GM12878 (cell line): ENCODE data around the gene COPE. TPM values are rescaled to one million over a fixed set of nuclear protein-coding genes. Genes with fewer than 3 reads are reported as not detected.

Experiments used
- ATAC-seq: fragments of 200-7000 bp; cut with Tn5 transposase; 3 replicates; pipeline ENCODE4 v1.9.1; 2020; ENCODE audit warnings: mild to moderate bottlenecking, moderate library complexity
- BruUV-seq: library from RNA; stranded (reverse); fragments of 400-500 nt; replicated peaks from 2 replicates; lab custom pipeline; 2021; lab: Mats Ljungman, UMichigan
- CTCF ChIA-PET: fragments of 300-600 bp; sonication (Branson Sonifier 250); formaldehyde crosslinking; extraction: SDS; loops from one replicate; lab custom pipeline; 2021; ENCODE audit warnings: inconsistent platforms; lab: Yijun Ruan, JAX
- POLR2A ChIA-PET: fragments of 350-600 bp; formaldehyde crosslinking; extraction: SDS; loops from one replicate; lab custom pipeline; 2021; ENCODE audit warnings: inconsistent platforms; lab: Charles Lee
- RAD21 ChIA-PET: fragments of 300-600 bp; sonication (Branson Sonifier 250); formaldehyde crosslinking; loops from one replicate; lab custom pipeline; 2023; ENCODE audit warnings: antibody characterized with exemption; ENCODE audit not compliant: unreplicated experiment; lab: Charles Lee
- SMC1A ChIA-PET: fragments of 300-600 bp; sonication (Branson Sonifier 250); formaldehyde crosslinking; loops from one replicate; lab custom pipeline; 2023; ENCODE audit not compliant: unreplicated experiment, uncharacterized antibody; lab: Charles Lee
- DNase-seq: peaks from one replicate; pipeline ENCODE4 v3.0.0-alpha.2; 2011; ENCODE audit warnings: low read depth, low spot score
- FAIRE-seq: peaks from 3 replicates; lab custom pipeline; 2011; peaks lifted over from hg19 to GRCh38; lab: Jason Lieb, UNC
- H2AFZ ChIP-seq: 2 replicates; pipeline ENCODE4 v1.6.0; 2011; ENCODE audit warnings: low read depth, low read length, control low read depth; ENCODE audit not compliant: control insufficient read depth
- H3K27ac ChIP-seq: 2 replicates; pipeline ENCODE4 v1.5.1; 2011; ENCODE audit warnings: control low read depth; ENCODE audit not compliant: control insufficient read depth, insufficient read depth
- H3K27me3 ChIP-seq, 2 experiments: replicated peaks in 1 of 2; 2 replicates each; pipeline versions ENCODE4 v1.6.0 to v1.6.1; 2011; ENCODE audit warnings: low read length in 1 of 2; ENCODE audit not compliant: control insufficient read depth in 2 of 2, insufficient read depth in 2 of 2
- H3K36me3 ChIP-seq, 2 experiments: 2 replicates each; pipeline ENCODE4 v1.5.1; 2011; ENCODE audit warnings: low read length in 1 of 2; ENCODE audit not compliant: control insufficient read depth in 2 of 2, insufficient read depth in 2 of 2
- H3K4me1 ChIP-seq: 2 replicates; pipeline ENCODE4 v1.6.1; 2011; ENCODE audit warnings: mild to moderate bottlenecking, low read length, moderate library complexity, mixed read lengths; ENCODE audit not compliant: control insufficient read depth, insufficient read depth
- H3K4me2 ChIP-seq: 2 replicates; pipeline ENCODE4 v1.6.0; 2011; ENCODE audit warnings: control low read depth; ENCODE audit not compliant: control insufficient read depth, insufficient read depth
- H3K4me3 ChIP-seq: fragments of 200-600 bp; sonication (generic); 2 replicates; pipeline ENCODE4 v1.5.1; 2016
- H3K79me2 ChIP-seq: 2 replicates; pipeline ENCODE4 v1.6.0; 2011; ENCODE audit warnings: low read length; ENCODE audit not compliant: control insufficient read depth, insufficient read depth
- H3K9ac ChIP-seq: 2 replicates; pipeline ENCODE4 v1.8.0; 2011; ENCODE audit warnings: low read length, control low read depth, mixed read lengths; ENCODE audit not compliant: control insufficient read depth, insufficient read depth
- H3K9me3 ChIP-seq: replicated peaks from 3 replicates; pipeline ENCODE4 v1.5.1; 2011; ENCODE audit warnings: mild to moderate bottlenecking, low read length; ENCODE audit not compliant: control insufficient read depth, insufficient read depth
- H4K20me1 ChIP-seq: 2 replicates; pipeline ENCODE4 v1.6.0; 2011; ENCODE audit not compliant: control insufficient read depth, insufficient read depth
- ASH2L ChIP-seq: fragments of 300-600, 200-600 bp; sonication (generic); IDR thresholded peaks from 2 replicates; pipeline ENCODE4 v1.6.1; 2017; ENCODE audit warnings: low read depth, mild to moderate bottlenecking, borderline replicate concordance
- ATF3 ChIP-seq: IDR thresholded peaks from 2 replicates; pipeline ENCODE4 v1.6.1; 2011; ENCODE audit warnings: low read depth, mild to moderate bottlenecking, low read length, moderate library complexity, borderline replicate concordance; ENCODE audit errors: extremely low read depth
- BCL3 ChIP-seq: IDR thresholded peaks from 2 replicates; pipeline ENCODE4 v1.6.1; 2011; ENCODE audit warnings: borderline replicate concordance, low read depth, mild to moderate bottlenecking, moderate library complexity, low read length; ENCODE audit not compliant: insufficient read depth, poor library complexity, severe bottlenecking
- MTA2 ChIP-seq: fragments of 450-650 bp; IDR thresholded peaks from 2 replicates; pipeline ENCODE4 v1.6.1; 2016; ENCODE audit warnings: low read depth, mild to moderate bottlenecking, moderate library complexity
- RBBP5 ChIP-seq: fragments of 200-600 bp; sonication (generic); conservative IDR thresholded peaks from 2 replicates; pipeline ENCODE4 v1.6.1; 2016
- ZBTB40 ChIP-seq: fragments of 450-650 bp; IDR thresholded peaks from 2 replicates; pipeline ENCODE4 v1.6.1; 2016; ENCODE audit warnings: mild to moderate bottlenecking, moderate library complexity, borderline replicate concordance
- ZSCAN29 ChIP-seq: fragments of 450-650 bp; IDR thresholded peaks from 2 replicates; pipeline ENCODE4 v1.6.1; 2017; ENCODE audit warnings: mild to moderate bottlenecking, moderate library complexity
- WGBS: methylation state at CpG from one replicate; pipeline ENCODE4 v1.1.6; 2016; ENCODE audit warnings: low lambda C conversion rate; ENCODE audit not compliant: insufficient replicate concordance, insufficient coverage; ENCODE audit errors: missing lambda C conversion rate; 5-methylcytosine and 5-hydroxymethylcytosine counted together
- in situ Hi-C: fragments of 300-500 bp; cut with MboI; formaldehyde crosslinking; loops from 9 replicates; pipeline ENCODE4 v1.14.3; 2018; ENCODE audit warnings: mixed read lengths
- intact Hi-C: fragments of 100-400 bp; cut with micrococcal nuclease; formaldehyde crosslinking; loops from one replicate; pipeline ENCODE4 v1.14.2; 2022; ENCODE audit not compliant: unreplicated experiment
- polyA plus RNA-seq, 11 experiments: library from polyadenylated mRNA; depleted of rRNA in 4 of 11; unstranded in 6 of 11; stranded (reverse) in 5 of 11; fragments of >200 nt; fragmentation: Nextera tagmentation in 4 of 11; fragmentation: Illumina TruSeq in 1 of 11; extraction: Ambion mirVana in 4 of 11; extraction: Trizol in 1 of 11; gene quantifications; 1 replicate in 1 of 11; 2 replicates in 10 of 11; pipeline versions ENCODE4 v1.2.1 to v1.2.3, GENCODE V29; 2011 to 2016; ENCODE audit warnings: inconsistent platforms in 2 of 11, missing spikeins in 2 of 11, low read depth in 1 of 11
- total RNA-seq, 4 experiments: library from RNA; depleted of rRNA in 3 of 4; stranded (reverse); fragments of >200 nt in 3 of 4; fragmentation: Illumina TruSeq in 1 of 4; extraction: Trizol in 1 of 4; gene quantifications; 2 replicates each; pipeline versions ENCODE4 v1.2.1 to v1.2.3, GENCODE V29; 2013 to 2021
- TF ChIP-seq, protein P1 (sequence below): fragments of 450-650 bp; IDR thresholded peaks from 2 replicates; pipeline ENCODE4 v1.6.1; 2018; ENCODE audit warnings: borderline replicate concordance, mild to moderate bottlenecking; ENCODE audit not compliant: partially characterized antibody

COPE gene
- total and polyA plus RNA-seq, 10 of the 15 experiments (the other 5 are each of a cell fraction or from before 2014, with no cell fraction given): 3.5 to 464 (median 222) TPM

- WGBS: 97% methylated on average over 9 of the region's 10 CpGs
- H2AFZ ChIP-seq: no peak overlapping the region
- H4K20me1 ChIP-seq: no peaks in the 10 kb centered on the region; the same call in 1 of the 2 replicates
- ChIA-PET POLR2A (no interaction called here), SMC1A (no interaction called here)
- in situ Hi-C loops: no loop called here
- FAIRE-seq (no peak), DNase-seq (no peak)
- no peaks in the 10 kb centered on the region for H3K4me1 ChIP-seq
- peaks cover 6 to 14% of the 10 kb centered on the region in 2 experiments; a peak in 3 of 4 replicates for H3K36me3 ChIP-seq
- H3K4me3 ChIP-seq: no peak overlapping the region
- H3K9me3 ChIP-seq: no peaks in the 10 kb centered on the region; the same call in 2 of the 3 replicates
- no TSS peak for BruUV-seq
- H3K27me3 ChIP-seq: no peaks in the 10 kb centered on the region
- no peak overlapping the region for H3K4me2 ChIP-seq
- no peak for TF ChIP-seq ASH2L
- no peak for TF ChIP-seq ATF3
- no peak for TF ChIP-seq ZSCAN29
- no peak for TF ChIP-seq MTA2
- TF ChIP-seq RBBP5: no peak
- TF ChIP-seq ZBTB40: no peak
- TF ChIP-seq BCL3: no peak
- TF ChIP-seq, protein P1, sequence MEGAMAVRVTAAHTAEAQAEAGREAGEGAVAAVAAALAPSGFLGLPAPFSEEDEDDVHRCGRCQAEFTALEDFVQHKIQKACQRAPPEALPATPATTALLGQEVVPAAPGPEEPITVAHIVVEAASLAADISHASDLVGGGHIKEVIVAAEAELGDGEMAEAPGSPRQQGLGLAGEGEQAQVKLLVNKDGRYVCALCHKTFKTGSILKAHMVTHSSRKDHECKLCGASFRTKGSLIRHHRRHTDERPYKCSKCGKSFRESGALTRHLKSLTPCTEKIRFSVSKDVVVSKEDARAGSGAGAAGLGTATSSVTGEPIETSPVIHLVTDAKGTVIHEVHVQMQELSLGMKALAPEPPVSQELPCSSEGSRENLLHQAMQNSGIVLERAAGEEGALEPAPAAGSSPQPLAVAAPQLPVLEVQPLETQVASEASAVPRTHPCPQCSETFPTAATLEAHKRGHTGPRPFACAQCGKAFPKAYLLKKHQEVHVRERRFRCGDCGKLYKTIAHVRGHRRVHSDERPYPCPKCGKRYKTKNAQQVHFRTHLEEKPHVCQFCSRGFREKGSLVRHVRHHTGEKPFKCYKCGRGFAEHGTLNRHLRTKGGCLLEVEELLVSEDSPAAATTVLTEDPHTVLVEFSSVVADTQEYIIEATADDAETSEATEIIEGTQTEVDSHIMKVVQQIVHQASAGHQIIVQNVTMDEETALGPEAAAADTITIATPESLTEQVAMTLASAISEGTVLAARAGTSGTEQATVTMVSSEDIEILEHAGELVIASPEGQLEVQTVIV: no peak
- TF ChIP-seq, all 136 proteins: peak for 0
- intact Hi-C loops: no loop called here
- ATAC-seq: no peak
- peaks cover 6% of the 10 kb centered on the region for H3K79me2 ChIP-seq
- ChIA-PET CTCF (no interaction called here), RAD21 (no interaction called here)
- no peak overlapping the region for H3K9ac ChIP-seq
- H3K27ac ChIP-seq: no peak overlapping the region
Observed at GRCh38 chr19:18910010-18910409, 9.2 kb downstream of the COPE start.
